Endothelial cell of umbilical vein (primary cell): ENCODE results near the gene EPAS1.

ENCODE experiments used
- CTCF ChIP-seq, 2 donors: IDR thresholded peaks; 1 replicate in 1 of 2; 2 replicates in 1 of 2; pipeline ENCODE4 v1.5.1; 2011; ENCODE audit warnings: low read length in 2 of 2, mild to moderate bottlenecking in 2 of 2, moderate library complexity in 2 of 2, control low read depth in 1 of 2, inconsistent platforms in 1 of 2, low read depth in 1 of 2; ENCODE audit not compliant: insufficient read depth in 1 of 2; ENCODE audit errors: extremely low read depth in 1 of 2
- EZH2 ChIP-seq: IDR thresholded peaks from 2 replicates; pipeline ENCODE4 v1.6.1; 2012; ENCODE audit warnings: borderline replicate concordance, low read depth, mild to moderate bottlenecking, moderate library complexity, low read length, inconsistent platforms; ENCODE audit not compliant: severe bottlenecking
- JUN ChIP-seq: IDR thresholded peaks from 2 replicates; pipeline ENCODE4 v1.6.1; 2011; ENCODE audit warnings: borderline replicate concordance, low read depth; ENCODE audit not compliant: insufficient read length, insufficient read depth
- MYC ChIP-seq: IDR thresholded peaks from one replicate; pipeline ENCODE4 v1.6.1; 2011; ENCODE audit warnings: mild to moderate bottlenecking, low read depth, low read length
- POLR2A ChIP-seq: IDR thresholded peaks from 2 replicates; pipeline ENCODE4 v1.6.1; 2012; ENCODE audit warnings: low read depth, mild to moderate bottlenecking, control low read depth, low read length
- POLR2AphosphoS5 ChIP-seq: IDR thresholded peaks from 2 replicates; pipeline ENCODE4 v1.6.1; 2012; ENCODE audit warnings: low read depth, mild to moderate bottlenecking, control low read depth, low read length, moderate library complexity; ENCODE audit not compliant: insufficient read depth
- TF ChIP-seq, protein P1 (sequence below): IDR thresholded peaks from 2 replicates; pipeline ENCODE4 v1.6.1; 2011; ENCODE audit not compliant: insufficient read depth, insufficient read length

DNA sequence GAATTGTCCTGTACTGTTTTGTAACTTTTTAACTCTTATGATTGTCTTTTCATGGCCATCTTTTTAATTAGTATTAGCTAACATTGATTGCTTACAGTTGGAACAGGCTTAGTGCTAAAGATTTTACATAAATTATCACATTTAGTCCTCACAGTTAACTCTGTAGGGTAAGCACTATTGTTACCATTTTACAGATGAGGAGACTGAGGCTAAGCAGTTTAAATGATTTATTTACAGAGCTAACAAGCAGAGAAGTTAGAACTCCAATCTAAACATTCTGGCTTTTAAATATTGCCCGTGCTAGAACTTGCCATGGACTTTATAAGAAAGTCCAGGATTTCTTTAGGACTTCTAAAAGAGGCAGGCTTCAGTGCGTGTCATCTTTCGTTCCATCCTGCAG lies 48.6 kb downstream of the EPAS1 start:
- TF ChIP-seq CTCF (IDR thresholded peaks at IDR 0.05; ENCODE audit: extremely low read depth in 1 of 2, insufficient read depth in 1 of 2, low read depth in 1 of 2, low read length in 2 of 2) (no peak), POLR2AphosphoS5 (no peak), EZH2 (no peak), POLR2A (no peak), MYC (no peak), JUN (no peak)
- TF ChIP-seq, protein P1, sequence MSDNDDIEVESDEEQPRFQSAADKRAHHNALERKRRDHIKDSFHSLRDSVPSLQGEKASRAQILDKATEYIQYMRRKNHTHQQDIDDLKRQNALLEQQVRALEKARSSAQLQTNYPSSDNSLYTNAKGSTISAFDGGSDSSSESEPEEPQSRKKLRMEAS, result no peak
